Daoy (cell line): Measurements from ENCODE around the gene MPHOSPH10. TPM values are rescaled to one million over a fixed set of nuclear protein-coding genes. Genes with fewer than 3 reads are reported as not detected.
"Not testable (repeated sequence)": the region's sequence is repeated elsewhere in the genome, so short reads cannot be mapped to it uniquely, and the experiment has no call there.

Experiments used
- DNase-seq: peaks from one replicate; pipeline ENCODE4 v3.0.0-alpha.2; 2015; ENCODE audit warnings: low read depth
- total RNA-seq: library from RNA; depleted of rRNA; stranded (reverse); fragments of >200 nt; shearing (Covaris generic); gene quantifications from 2 replicates; pipeline ENCODE4 v1.2.3, GENCODE V29; 2014; rRNA removed

Gene MPHOSPH10
- total RNA-seq, 1 experiment from 2014 or later = 40.7 TPM

- DNase-seq = no peak
Observed at GRCh38 chr2:71173096-71173495, 42.7 kb downstream of the MPHOSPH10 start.

- no peak for DNase-seq
Observed at GRCh38 chr2:71174207-71174606, 43.8 kb downstream of the MPHOSPH10 start.

- not testable (repeated sequence) for DNase-seq
Observed at GRCh38 chr2:71178836-71179235, 48.4 kb downstream of the MPHOSPH10 start.

GRCh38 chr2:71181316-71181715 is 50.9 kb downstream of the MPHOSPH10 start:
- DNase-seq = no peak

GRCh38 chr2:71183306-71184115 is 53.1 kb downstream of the MPHOSPH10 start:
- not testable (repeated sequence) for DNase-seq

GRCh38 chr2:71186973-71187372 is 56.5 kb downstream of the MPHOSPH10 start:
- DNase-seq = no peak

GRCh38 chr2:71187589-71187988 is 57.2 kb downstream of the MPHOSPH10 start:
- DNase-seq = no peak

- DNase-seq = no peak
Observed at GRCh38 chr2:71190656-71191569, 60.5 kb downstream of the MPHOSPH10 start.

GRCh38 chr2:71191570-71191943 is 61.1 kb downstream of the MPHOSPH10 start:
- DNase-seq = no peak

Other genes with a start within 250 kb of the MPHOSPH10 start
- gene VAX2, start 230.1 kb upstream of the MPHOSPH10 start, total RNA-seq = 2.3 and 4.8 TPM in 2 replicates
- 0.40 TPM in 1 of 2 replicates, not detected in the other for gene ATP6V1B1, start 194.7 kb upstream of the MPHOSPH10 start, total RNA-seq
- not detected in 2 replicates for gene ANKRD53, start 152.0 kb upstream of the MPHOSPH10 start, total RNA-seq
- gene TEX261, start 135.8 kb upstream of the MPHOSPH10 start, total RNA-seq = 22.3 and 23.9 TPM in 2 replicates
- 51.9 and 65.8 TPM in 2 replicates for gene NAGK, start 62.0 kb upstream of the MPHOSPH10 start, total RNA-seq
- gene MCEE, start 405 bp upstream of the MPHOSPH10 start, total RNA-seq = 3.7 and 12.4 TPM in 2 replicates
- 2.5 and 3.1 TPM in 2 replicates for gene PAIP2B, start 96.5 kb downstream of the MPHOSPH10 start, total RNA-seq
- gene ZNF638, start 201.1 kb downstream of the MPHOSPH10 start, total RNA-seq = 69.8 and 132 TPM in 2 replicates